Measurements from ENCODE around the gene TC2N.

The TC2N gene

DNA sequence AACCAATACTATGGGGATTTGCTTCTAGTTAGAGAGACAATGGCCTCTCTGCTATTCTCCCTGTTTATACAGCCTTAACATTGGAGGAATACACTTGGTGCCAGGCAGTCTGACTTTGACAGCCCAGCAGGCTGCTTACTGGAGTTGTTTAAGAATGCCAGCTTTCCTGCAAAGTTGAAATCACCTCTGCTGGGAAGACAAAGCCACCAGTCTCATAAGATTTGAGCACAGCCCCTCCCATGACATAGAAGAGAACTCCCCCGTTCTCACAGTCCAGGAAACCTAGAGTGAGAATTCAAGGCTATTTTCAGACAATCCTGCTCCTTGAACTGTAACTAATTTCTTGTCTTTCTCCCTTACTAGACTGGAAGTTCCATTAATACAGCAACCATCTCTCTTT lies 114.4 kb downstream of the TC2N start:
- no peak for TF ChIP-seq CTCF (IDR thresholded peaks at IDR 0.05; ENCODE audit: low read depth, low read length)
- no peak for DNase-seq (ENCODE audit: extremely low read depth, low read depth)

DNA sequence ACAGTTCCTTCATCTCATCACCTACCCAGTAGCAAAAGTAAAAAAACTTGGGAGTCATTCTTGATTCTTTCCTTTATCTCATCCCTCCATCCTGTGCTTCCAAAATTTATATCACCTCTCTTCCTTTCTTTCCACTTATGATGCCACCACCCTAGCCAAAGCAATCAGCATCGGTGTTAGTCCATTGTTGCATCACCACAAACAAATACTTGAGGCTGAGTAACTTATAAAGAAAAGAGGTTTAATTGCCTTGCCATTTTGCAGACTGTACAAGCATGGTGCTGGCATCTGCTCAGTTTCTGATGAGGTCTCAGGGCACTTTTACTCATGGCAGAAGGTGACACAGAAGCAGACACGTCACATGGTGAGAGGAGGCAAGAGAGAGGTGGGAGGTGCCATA lies 115.6 kb downstream of the TC2N start:
- no peak for DNase-seq (ENCODE audit: extremely low read depth, low read depth)
- TF ChIP-seq CTCF (IDR thresholded peaks at IDR 0.05; ENCODE audit: low read depth, low read length): no peak

- DNase-seq (ENCODE audit: extremely low read depth, low read depth): no peak
- no peak for TF ChIP-seq CTCF (IDR thresholded peaks at IDR 0.05; ENCODE audit: low read depth, low read length)
These were observed 116.6 kb downstream of the TC2N start for GRCh38 chr14:91750634-91751198.

DNA sequence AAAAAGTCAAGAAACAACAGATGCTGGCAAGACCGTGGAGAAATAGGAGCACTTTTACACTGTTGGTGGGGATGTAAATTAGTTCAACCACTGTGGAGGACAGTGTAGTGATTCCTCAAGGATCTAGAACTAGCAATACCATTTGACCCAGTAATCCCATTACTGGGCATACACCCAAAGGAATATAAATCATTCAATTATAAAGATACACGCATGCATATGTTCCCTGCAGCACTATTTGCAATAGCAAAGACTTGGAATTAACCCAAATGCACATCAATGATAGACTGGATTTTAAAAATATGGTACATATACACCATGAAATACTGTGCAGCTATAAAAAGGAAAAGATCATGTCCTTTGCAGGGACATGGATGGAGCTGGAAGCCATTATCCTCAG lies 117.5 kb downstream of the TC2N start:
- TF ChIP-seq CTCF (IDR thresholded peaks at IDR 0.05; ENCODE audit: low read depth, low read length): no peak
- no peak for DNase-seq (ENCODE audit: extremely low read depth, low read depth)

DNA sequence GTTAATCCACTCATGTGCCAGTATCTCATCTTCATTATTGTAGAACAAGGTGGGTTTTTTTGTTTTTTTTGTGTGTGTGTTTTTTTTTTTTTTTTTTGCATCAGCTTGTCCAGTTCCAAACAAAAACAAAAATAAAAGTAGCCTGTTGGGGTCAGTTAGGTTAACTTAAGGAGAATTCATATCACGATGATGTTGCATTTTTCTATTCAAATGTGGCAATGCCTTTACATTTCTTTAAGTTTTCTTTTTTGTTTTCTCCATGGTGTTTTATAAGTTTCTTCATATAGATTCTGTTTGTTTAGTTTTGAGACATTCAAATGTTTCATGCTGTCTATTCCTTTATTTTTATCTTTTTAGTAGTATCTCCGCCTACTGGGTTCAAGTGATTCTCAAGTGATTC lies 119.3 kb downstream of the TC2N start:
- no peak for TF ChIP-seq CTCF (IDR thresholded peaks at IDR 0.05; ENCODE audit: low read depth, low read length)

DNA sequence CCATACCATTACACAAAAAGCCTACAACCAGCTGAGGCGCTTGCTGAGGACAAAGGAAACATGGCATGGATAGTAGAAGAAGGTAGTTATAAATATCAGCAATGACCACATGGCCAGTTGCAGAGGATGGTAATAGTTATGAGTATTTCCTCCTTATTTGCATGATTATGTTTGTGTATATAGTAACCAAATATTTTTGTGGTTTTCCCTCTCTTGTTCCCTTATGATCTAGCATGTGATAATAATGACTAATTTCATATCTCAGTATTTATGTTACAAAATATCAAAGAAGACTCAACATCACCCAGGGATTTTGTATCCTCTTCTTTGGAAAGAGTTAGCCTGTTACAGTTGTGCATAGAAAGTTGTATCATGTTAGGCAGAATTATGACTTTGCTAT lies 122.0 kb downstream of the TC2N start:
- DNase-seq (ENCODE audit: extremely low read depth, low read depth): no peak
- no peak for TF ChIP-seq CTCF (IDR thresholded peaks at IDR 0.05; ENCODE audit: low read depth, low read length)

More for the DNA sequence above, 119.3 kb downstream of the TC2N start:
- DNase-seq (ENCODE audit: extremely low read depth, low read depth): no peak

DNA sequence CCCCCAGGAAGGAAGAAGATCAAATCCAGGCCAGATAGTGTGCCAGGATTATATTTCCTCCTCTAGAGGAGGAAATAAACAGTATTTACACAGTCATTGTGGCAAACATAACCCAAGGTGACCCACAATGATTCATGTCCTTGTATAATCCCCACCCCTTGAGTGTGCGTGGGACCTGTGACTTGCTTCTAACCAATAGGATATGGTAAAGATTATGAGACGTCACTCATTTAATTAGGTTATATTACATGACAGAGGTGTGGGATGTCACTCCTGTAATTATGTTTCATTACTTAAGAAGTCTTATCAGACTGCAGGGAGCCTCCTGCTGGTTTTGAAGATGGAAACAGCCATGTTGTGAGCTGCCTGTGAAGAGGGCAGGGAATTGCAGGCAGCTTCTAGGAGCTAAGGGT lies 123.3 kb downstream of the TC2N start:
- TF ChIP-seq CTCF (IDR thresholded peaks at IDR 0.05; ENCODE audit: low read depth, low read length): no peak

More for the DNA sequence above, 123.3 kb downstream of the TC2N start:
- no peak for DNase-seq (ENCODE audit: extremely low read depth, low read depth)

All from AG09319 (cell line).